AG04450 (cell line): ENCODE measurements around the gene ATP6V0E2. TPM values are rescaled to one million over a fixed set of nuclear protein-coding genes. Genes with fewer than 3 reads are reported as not detected.

Source experiments
- CTCF ChIA-PET: fragments of 300-600, 350-600 bp; formaldehyde crosslinking; extraction: SDS; loops from one replicate; lab custom pipeline; 2022; ENCODE audit warnings: antibody characterized with exemption, inconsistent platforms; lab: Charles Lee
- POLR2A ChIA-PET: fragments of 350-600 bp; formaldehyde crosslinking; extraction: SDS; loops from one replicate; lab custom pipeline; 2021; ENCODE audit warnings: antibody characterized with exemption, inconsistent platforms; lab: Yijun Ruan, JAX
- DNase-seq: peaks from one replicate; pipeline ENCODE4 v3.0.0-alpha.2; 2011; ENCODE audit warnings: low read depth, low spot score
- H3K27ac ChIP-seq: one replicate; pipeline ENCODE4 v1.5.1; 2012; ENCODE audit warnings: low read depth, low read length, control low read depth
- H3K27me3 ChIP-seq: one replicate; pipeline ENCODE4 v1.6.0; 2012; ENCODE audit warnings: low read length; ENCODE audit not compliant: control insufficient read depth, insufficient read depth
- H3K4me3 ChIP-seq: 2 replicates; pipeline ENCODE4 v1.5.1; 2011; ENCODE audit warnings: mild to moderate bottlenecking, low read depth, low read length, control low read depth
- H3K9me3 ChIP-seq: 2 replicates; pipeline ENCODE4 v1.5.1; 2012; ENCODE audit warnings: low read length; ENCODE audit not compliant: control insufficient read depth, insufficient read depth
- polyA plus RNA-seq: library from polyadenylated mRNA; depleted of rRNA; stranded (reverse); fragments of >200 nt; gene quantifications from 2 replicates; pipeline ENCODE4 v1.2.3, GENCODE V29; 2011
- TF ChIP-seq, protein P1 (sequence below): IDR thresholded peaks from 2 replicates; pipeline ENCODE4 v1.5.1; 2011; ENCODE audit warnings: low read depth, low read length, control low read depth, inconsistent platforms

The ATP6V0E2 gene
- polyA plus RNA-seq, 1 experiment: 13.4 TPM

GRCh38 chr7:149851449-149851848 lies 22.3 kb upstream of the ATP6V0E2 start:
- ChIA-PET CTCF (no interaction called here), POLR2A (no interaction called here)
- H3K4me3 ChIP-seq: no peak overlapping the region
- H3K27me3 ChIP-seq: no peaks in the 10 kb centered on the region
- no peak for DNase-seq
- TF ChIP-seq, protein P1, sequence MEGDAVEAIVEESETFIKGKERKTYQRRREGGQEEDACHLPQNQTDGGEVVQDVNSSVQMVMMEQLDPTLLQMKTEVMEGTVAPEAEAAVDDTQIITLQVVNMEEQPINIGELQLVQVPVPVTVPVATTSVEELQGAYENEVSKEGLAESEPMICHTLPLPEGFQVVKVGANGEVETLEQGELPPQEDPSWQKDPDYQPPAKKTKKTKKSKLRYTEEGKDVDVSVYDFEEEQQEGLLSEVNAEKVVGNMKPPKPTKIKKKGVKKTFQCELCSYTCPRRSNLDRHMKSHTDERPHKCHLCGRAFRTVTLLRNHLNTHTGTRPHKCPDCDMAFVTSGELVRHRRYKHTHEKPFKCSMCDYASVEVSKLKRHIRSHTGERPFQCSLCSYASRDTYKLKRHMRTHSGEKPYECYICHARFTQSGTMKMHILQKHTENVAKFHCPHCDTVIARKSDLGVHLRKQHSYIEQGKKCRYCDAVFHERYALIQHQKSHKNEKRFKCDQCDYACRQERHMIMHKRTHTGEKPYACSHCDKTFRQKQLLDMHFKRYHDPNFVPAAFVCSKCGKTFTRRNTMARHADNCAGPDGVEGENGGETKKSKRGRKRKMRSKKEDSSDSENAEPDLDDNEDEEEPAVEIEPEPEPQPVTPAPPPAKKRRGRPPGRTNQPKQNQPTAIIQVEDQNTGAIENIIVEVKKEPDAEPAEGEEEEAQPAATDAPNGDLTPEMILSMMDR: no peak
- H3K9me3 ChIP-seq: no peaks in the 10 kb centered on the region
- H3K27ac ChIP-seq: no peak overlapping the region

DNA sequence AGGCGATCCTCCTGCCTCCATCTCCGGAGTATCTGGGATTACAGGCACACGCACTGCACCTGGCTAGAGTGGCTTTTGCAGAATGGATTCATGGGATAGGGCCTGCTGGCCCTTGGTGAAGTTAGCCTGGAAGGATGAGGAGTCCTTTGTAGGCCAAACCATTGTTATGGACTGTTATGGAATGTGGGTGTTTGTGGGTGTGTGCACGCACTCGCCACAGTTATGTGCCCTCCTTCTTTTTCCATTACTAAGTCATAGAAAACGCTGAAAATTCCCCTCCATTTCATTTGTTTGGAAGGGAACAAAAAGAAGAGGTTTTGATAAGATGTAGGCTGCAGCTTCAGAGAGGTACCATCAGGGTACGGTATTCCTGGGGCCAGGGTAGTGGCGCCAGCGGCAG lies 20.6 kb upstream of the ATP6V0E2 start:
- TF ChIP-seq, protein P1: no peak
- Histone ChIP-seq H3K27me3 (no peaks in the 10 kb centered on the region), H3K9me3 (no peaks in the 10 kb centered on the region), H3K27ac (no peak overlapping the region), H3K4me3 (no peak overlapping the region)
- no peak for DNase-seq
- ChIA-PET CTCF (interaction anchor here (0.6 kb wide), 1 partner anchor 212 kb away, joined by 5 read pairs; no protein-coding TSS in a partner anchor), POLR2A (no interaction called here)

DNA sequence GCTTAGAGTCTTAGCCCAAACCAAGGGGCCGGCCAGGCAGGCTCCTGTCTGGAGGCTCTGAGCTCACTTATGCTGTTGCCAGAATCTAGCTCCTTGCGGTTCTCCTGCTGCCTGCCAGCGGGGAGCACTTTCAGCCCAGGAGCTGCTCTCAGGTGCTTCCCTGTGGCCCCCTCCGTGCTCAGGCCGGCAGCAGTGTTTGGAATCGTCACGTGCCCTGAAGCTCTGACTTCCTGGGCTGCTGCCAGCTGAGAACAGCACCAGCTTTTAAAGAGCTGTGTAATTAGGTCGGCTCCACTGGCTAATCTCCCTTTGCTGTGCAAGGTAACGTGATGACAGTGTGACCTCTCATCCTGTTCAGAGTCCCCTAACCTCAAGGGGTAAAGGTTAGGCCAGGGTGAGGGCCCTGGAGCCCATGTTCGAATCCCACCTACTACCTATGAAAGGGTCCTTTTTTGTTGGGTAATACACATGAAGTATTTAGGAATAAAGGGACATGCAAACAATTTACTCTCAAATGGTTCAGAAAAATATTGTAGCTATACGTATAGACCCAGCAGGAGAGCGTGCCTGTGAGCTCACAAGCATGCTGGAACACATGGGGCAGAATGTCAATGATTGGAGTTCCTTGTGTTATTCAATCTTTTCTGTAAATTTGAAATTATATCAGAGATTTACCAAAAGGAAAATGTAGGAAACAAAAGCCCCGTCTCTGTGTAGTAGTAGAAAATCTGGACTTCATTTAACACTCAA lies 19.0 kb upstream of the ATP6V0E2 start:
- Histone ChIP-seq H3K9me3 (no peaks in the 10 kb centered on the region; the same call in 1 of the 2 replicates), H3K27ac (peak overlapping the region; percentile 48), H3K27me3 (no peaks in the 10 kb centered on the region), H3K4me3 (no peak overlapping the region)
- CTCF ChIA-PET: interaction anchor here (0.5 kb wide), 1 partner anchor 1611 kb away, joined by 3 read pairs; no protein-coding TSS in a partner anchor
- TF ChIP-seq, protein P1: no peak
- DNase-seq: no peak
- POLR2A ChIA-PET: interaction anchor here (1.9 kb wide), 1 partner anchor 16 kb away, joined by 8 read pairs; the partner anchor contains the start of gene ZNF862

DNA sequence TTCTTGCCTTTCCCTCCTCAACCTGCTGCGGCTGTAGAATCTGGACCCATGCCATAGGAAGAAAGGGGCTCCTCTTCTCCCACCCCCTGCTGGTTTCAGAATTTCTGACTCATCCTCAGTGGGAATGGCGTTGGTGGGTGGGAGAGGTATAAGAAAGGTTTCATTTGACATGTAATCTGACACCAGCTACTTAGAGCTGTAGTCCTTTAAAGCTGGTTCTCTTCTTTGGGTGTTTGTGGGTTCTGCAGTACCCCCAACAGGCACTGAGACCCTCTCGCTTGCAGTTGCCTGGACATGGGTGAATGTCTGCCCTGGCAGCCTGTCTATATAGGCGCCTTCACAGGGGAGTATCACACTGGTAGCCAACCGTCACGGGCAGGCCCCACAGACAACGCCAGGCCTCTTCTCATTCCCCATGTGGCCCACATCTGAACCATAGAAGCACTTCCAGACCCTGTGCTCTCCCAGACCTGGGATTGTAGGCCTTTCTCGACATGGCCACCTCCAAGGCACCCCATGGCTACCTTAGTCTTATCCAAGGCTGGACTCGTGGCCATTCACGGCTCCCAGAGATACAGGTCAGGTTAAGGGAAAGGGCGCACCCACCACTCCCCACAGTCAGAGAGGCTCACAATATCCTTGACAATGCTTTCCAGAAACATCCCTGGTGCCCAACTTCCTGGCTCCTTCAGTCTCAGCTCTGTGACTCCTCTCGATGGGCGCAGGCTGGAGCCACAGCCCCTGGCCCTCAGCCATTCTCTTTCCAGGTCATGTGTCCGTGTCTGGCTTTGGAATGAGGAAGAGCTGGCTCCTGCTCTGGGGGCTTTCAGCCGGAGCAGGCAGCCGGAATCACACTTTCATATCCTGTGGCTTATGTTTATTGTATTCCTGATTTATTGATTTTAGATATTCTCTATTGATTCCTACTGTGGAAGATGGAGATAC lies 18.1 kb upstream of the ATP6V0E2 start:
- no peak overlapping the region for H3K4me3 ChIP-seq
- peak overlapping the region; percentile 57 for H3K27ac ChIP-seq
- no peak for DNase-seq
- TF ChIP-seq, protein P1: peak; percentile 3; the same call in 1 of the 2 replicates
- H3K9me3 ChIP-seq: no peaks in the 10 kb centered on the region; the same call in 1 of the 2 replicates
- ChIA-PET CTCF (no interaction called here), POLR2A (interaction anchor here (1.9 kb wide), 1 partner anchor 17 kb away, joined by 8 read pairs; the partner anchor contains the start of gene ZNF862)
- no peaks in the 10 kb centered on the region for H3K27me3 ChIP-seq
